Fibroblast of skin of abdomen (primary cell): Measurements from ENCODE around the gene ATP10D. TPM values are rescaled to one million over a fixed set of nuclear protein-coding genes. Genes with fewer than 3 reads are reported as not detected.
"Not testable (repeated sequence)": the region's sequence is repeated elsewhere in the genome, so short reads cannot be mapped to it uniquely, and the experiment has no call there.

Source experiments
- DNase-seq: peaks from one replicate; pipeline ENCODE4 v3.0.0-alpha.2; 2013
- polyA plus RNA-seq, 2 experiments: library from polyadenylated mRNA; unstranded; fragments of 120-200 nt; gene quantifications; one replicate each; pipeline ENCODE4 v1.2.1, GENCODE V29; 2013; ENCODE audit not compliant: insufficient read length in 2 of 2

ATP10D gene
- polyA plus RNA-seq (2013, experiment 1 of 2; ENCODE audit: insufficient read length): 14.7 TPM
- polyA plus RNA-seq (2013, experiment 2 of 2; ENCODE audit: insufficient read length): 11.3 TPM

GRCh38 chr4:47485047-47485692 lies at the start of gene ATP10D:
ATP10D (plus strand) TSS chr4:47485275; CDS start chr4:47512541, 27,266 bp downstream.
- peak; percentile 93 for DNase-seq

- DNase-seq: no peak
These were observed 42.1 kb upstream of the ATP10D start for GRCh38 chr4:47442980-47443379.

GRCh38 chr4:47444031-47444430 lies 41.0 kb upstream of the ATP10D start:
- DNase-seq: no peak

- DNase-seq: peak; percentile 74
These were observed 33.4 kb upstream of the ATP10D start for GRCh38 chr4:47451657-47452056.

GRCh38 chr4:47462799-47463234 lies 22.3 kb upstream of the ATP10D start:
- DNase-seq: no peak

GRCh38 chr4:47463235-47463956 lies 21.7 kb upstream of the ATP10D start, which contains the start of gene COMMD8:
COMMD8 (minus strand) TSS chr4:47463702; CDS start chr4:47463651, 51 bp downstream.
- DNase-seq: peak; percentile 96

GRCh38 chr4:47465004-47465403 lies 20.1 kb upstream of the ATP10D start:
- DNase-seq: no peak

- no peak for DNase-seq
These were observed 18.9 kb upstream of the ATP10D start for GRCh38 chr4:47466056-47466785.

GRCh38 chr4:47468706-47469365 lies 16.2 kb upstream of the ATP10D start:
- peak; percentile 40 for DNase-seq

GRCh38 chr4:47469951-47470350 lies 15.1 kb upstream of the ATP10D start:
- peak; percentile 61 for DNase-seq

- no peak for DNase-seq
These were observed 14.0 kb upstream of the ATP10D start for GRCh38 chr4:47471064-47471463.

- DNase-seq: no peak
These were observed 13.5 kb upstream of the ATP10D start for GRCh38 chr4:47471591-47471990.

- DNase-seq: no peak
These were observed 11.8 kb upstream of the ATP10D start for GRCh38 chr4:47473141-47473750.

GRCh38 chr4:47474799-47475198 lies 10.3 kb upstream of the ATP10D start:
- DNase-seq: no peak

GRCh38 chr4:47475411-47475810 lies 9.7 kb upstream of the ATP10D start:
- DNase-seq: no peak

- DNase-seq: no peak
These were observed 6.3 kb upstream of the ATP10D start for GRCh38 chr4:47478804-47479203.

- DNase-seq: no peak
These were observed 2.7 kb upstream of the ATP10D start for GRCh38 chr4:47482326-47482725.

- no peak for DNase-seq
These were observed 1.3 kb upstream of the ATP10D start for GRCh38 chr4:47483745-47484144.

GRCh38 chr4:47484168-47484567 lies 907 bp upstream of the ATP10D start:
- DNase-seq: no peak

- peak; percentile 9 for DNase-seq
These were observed 693 bp downstream of the ATP10D start for GRCh38 chr4:47485768-47486167.

GRCh38 chr4:47486231-47486673 lies 1.2 kb downstream of the ATP10D start:
- no peak for DNase-seq

- not testable (repeated sequence) for DNase-seq
These were observed 1.7 kb downstream of the ATP10D start for GRCh38 chr4:47486727-47487126.
